ENCODE measurements around the gene MICU2. TPM values are rescaled to one million over a fixed set of nuclear protein-coding genes. Genes with fewer than 3 reads are reported as not detected.

Gene MICU2
- total RNA-seq, 1 experiment from 2014 or later = 24.2 TPM

- no TSS peak for BruUV-seq (replicated peaks)
These were observed 85.3 kb downstream of the MICU2 start for GRCh38 chr13:21518617-21519144.

GRCh38 chr13:21517576-21517975 is 86.4 kb downstream of the MICU2 start:
- H3K36me3 ChIP-seq (ENCODE audit: control insufficient read depth, insufficient read depth, low read length) = no peaks in the 10 kb centered on the region; the same call in 1 of the 2 replicates
- ChIA-PET POLR2A (interaction anchor here (0.6 kb wide), 1 partner anchor 139 kb away, joined by 5 read pairs; no protein-coding TSS in a partner anchor), CTCF (no interaction called here)
- in situ Hi-C loops (cut with HindIII; ENCODE audit: low pct_unique_long_range_greater_than_20kb, low sequenced_read_pairs) (no loop called here), intact Hi-C loops (cut with micrococcal nuclease; ENCODE audit: unreplicated experiment) (no loop called here)
- H3K27ac ChIP-seq (ENCODE audit: low read length) = no peak overlapping the region
- H3K27me3 ChIP-seq (ENCODE audit: control insufficient read depth, insufficient read depth, low read length) = no peaks in the 10 kb centered on the region
- ATAC-seq (no peak), DNase-seq (ENCODE audit: low read depth, low spot score) (no peak)
- no peaks in the 10 kb centered on the region for H3K4me1 ChIP-seq (ENCODE audit: control insufficient read depth, insufficient read depth, low read length)
- no peak overlapping the region for H3K4me3 ChIP-seq (ENCODE audit: low read depth in 2 of 2, low read length in 2 of 2)
- TF ChIP-seq TCF7L2 (IDR thresholded peaks at IDR 0.05; ENCODE audit: low read depth, low read length) = no peak
- no peak for TF ChIP-seq POLR2AphosphoS5 (IDR thresholded peaks at IDR 0.05; ENCODE audit: low read depth, low read length)
- no peak for TF ChIP-seq REST (IDR thresholded peaks at IDR 0.05; ENCODE audit: insufficient read depth in 1 of 2, low read depth in 2 of 2, low read length in 1 of 2)
- no peak for TF ChIP-seq SIN3A (IDR thresholded peaks at IDR 0.05; ENCODE audit: borderline replicate concordance, insufficient read depth, low read depth, low read length)
- no peak for TF ChIP-seq CTCF (IDR thresholded peaks at IDR 0.05)
- no TSS peak for BruUV-seq (replicated peaks)
- H3K9me3 ChIP-seq (ENCODE audit: control insufficient read depth, insufficient read depth, low read depth, low read length) = no peaks in the 10 kb centered on the region

More at GRCh38 chr13:21518617-21519144, 85.3 kb downstream of the MICU2 start:
- intact Hi-C loops (cut with micrococcal nuclease; ENCODE audit: unreplicated experiment) = no loop called here
- ChIA-PET CTCF (no interaction called here), POLR2A (no interaction called here)
- Histone ChIP-seq H3K27ac (ENCODE audit: low read length) (no peak overlapping the region), H3K36me3 (ENCODE audit: control insufficient read depth, insufficient read depth, low read length) (no peaks in the 10 kb centered on the region; the same call in 1 of the 2 replicates), H3K4me1 (ENCODE audit: control insufficient read depth, insufficient read depth, low read length) (no peaks in the 10 kb centered on the region), H3K9me3 (ENCODE audit: control insufficient read depth, insufficient read depth, low read depth, low read length) (no peaks in the 10 kb centered on the region), H3K27me3 (ENCODE audit: control insufficient read depth, insufficient read depth, low read length) (no peaks in the 10 kb centered on the region), H3K4me3 (ENCODE audit: low read depth in 2 of 2, low read length in 2 of 2) (no peak overlapping the region)
- TF ChIP-seq SIN3A (IDR thresholded peaks at IDR 0.05; ENCODE audit: borderline replicate concordance, insufficient read depth, low read depth, low read length) = no peak
- ATAC-seq (no peak), DNase-seq (ENCODE audit: low read depth, low spot score) (no peak)
- in situ Hi-C loops (cut with HindIII; ENCODE audit: low pct_unique_long_range_greater_than_20kb, low sequenced_read_pairs) = no loop called here

GRCh38 chr13:21516805-21517204 is 87.2 kb downstream of the MICU2 start:
- intact Hi-C loops (cut with micrococcal nuclease; ENCODE audit: unreplicated experiment) = no loop called here
- H3K9me3 ChIP-seq (ENCODE audit: control insufficient read depth, insufficient read depth, low read depth, low read length) = no peaks in the 10 kb centered on the region
- no peaks in the 10 kb centered on the region; the same call in 1 of the 2 replicates for H3K36me3 ChIP-seq (ENCODE audit: control insufficient read depth, insufficient read depth, low read length)
- TF ChIP-seq REST (IDR thresholded peaks at IDR 0.05; ENCODE audit: insufficient read depth in 1 of 2, low read depth in 2 of 2, low read length in 1 of 2) (no peak), TCF7L2 (IDR thresholded peaks at IDR 0.05; ENCODE audit: low read depth, low read length) (no peak), SIN3A (IDR thresholded peaks at IDR 0.05; ENCODE audit: borderline replicate concordance, insufficient read depth, low read depth, low read length) (no peak), POLR2AphosphoS5 (IDR thresholded peaks at IDR 0.05; ENCODE audit: low read depth, low read length) (no peak)
- BruUV-seq (replicated peaks) = no TSS peak
- no peaks in the 10 kb centered on the region for H3K27me3 ChIP-seq (ENCODE audit: control insufficient read depth, insufficient read depth, low read length)
- H3K4me3 ChIP-seq (ENCODE audit: low read depth in 2 of 2, low read length in 2 of 2) = no peak overlapping the region
- ATAC-seq (no peak), DNase-seq (ENCODE audit: low read depth, low spot score) (no peak)
- ChIA-PET POLR2A (no interaction called here), CTCF (no interaction called here)
- no peaks in the 10 kb centered on the region for H3K4me1 ChIP-seq (ENCODE audit: control insufficient read depth, insufficient read depth, low read length)
- no peak overlapping the region for H3K27ac ChIP-seq (ENCODE audit: low read length)
- in situ Hi-C loops (cut with HindIII; ENCODE audit: low pct_unique_long_range_greater_than_20kb, low sequenced_read_pairs) = no loop called here
